HS-5 (cell line): Measurements from ENCODE around the gene ZNRF2.
"Not testable (repeated sequence)": the region's sequence is repeated elsewhere in the genome, so short reads cannot be mapped to it uniquely, and the experiment has no call there.

ENCODE experiments used
- DNase-seq: peaks from one replicate; pipeline ENCODE4 v3.0.0-alpha.2; 2012; ENCODE audit warnings: low read depth

The ZNRF2 gene

DNA sequence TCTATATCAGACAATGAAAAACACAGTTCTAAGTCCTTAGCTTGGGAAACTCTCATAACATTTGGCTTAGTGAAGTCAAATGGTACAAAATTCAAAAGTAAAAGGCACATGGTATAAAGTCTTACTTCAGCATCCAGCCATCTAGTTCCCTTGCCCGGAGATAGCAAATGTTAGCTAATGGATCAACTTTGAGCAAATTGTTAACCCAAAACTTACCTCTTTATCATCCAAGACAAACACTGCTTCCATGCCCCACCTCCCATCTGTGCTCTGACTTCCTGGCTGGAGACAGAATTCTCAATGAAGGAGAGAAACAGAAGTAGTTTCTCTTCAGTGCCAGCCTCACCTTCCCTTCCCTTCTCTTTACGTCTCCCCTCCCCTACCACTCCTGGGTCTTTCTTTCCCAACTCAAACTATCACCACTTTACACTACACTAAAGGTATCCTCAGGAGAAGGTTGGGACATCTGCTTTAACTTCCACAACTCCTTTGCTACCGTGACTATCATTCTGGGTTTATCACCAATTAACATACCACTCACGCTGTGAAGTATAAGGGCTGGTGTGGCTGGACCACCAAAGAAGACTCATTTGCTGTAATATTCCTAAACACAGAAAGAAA, 21.2 kb upstream of the ZNRF2 start:
- DNase-seq = no peak

DNA sequence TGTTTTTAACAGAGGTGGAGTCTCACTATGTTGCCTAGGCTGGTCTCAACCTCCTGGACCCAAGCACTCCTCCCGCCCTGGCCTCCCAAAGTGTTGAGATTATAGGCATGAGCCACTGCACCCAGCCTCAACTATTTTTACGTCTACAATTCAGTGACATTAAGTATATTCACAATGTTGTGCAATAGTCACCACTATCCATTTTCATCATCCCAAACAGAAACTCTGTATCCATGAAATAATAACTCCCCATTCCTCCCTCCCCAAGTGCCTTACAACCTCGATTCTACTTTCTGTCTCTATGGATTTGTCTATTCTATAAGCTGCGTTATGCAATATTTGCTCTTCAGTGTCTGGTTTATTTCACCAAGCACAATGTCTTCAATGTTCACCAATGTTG, 20.3 kb upstream of the ZNRF2 start:
- DNase-seq = no peak

DNA sequence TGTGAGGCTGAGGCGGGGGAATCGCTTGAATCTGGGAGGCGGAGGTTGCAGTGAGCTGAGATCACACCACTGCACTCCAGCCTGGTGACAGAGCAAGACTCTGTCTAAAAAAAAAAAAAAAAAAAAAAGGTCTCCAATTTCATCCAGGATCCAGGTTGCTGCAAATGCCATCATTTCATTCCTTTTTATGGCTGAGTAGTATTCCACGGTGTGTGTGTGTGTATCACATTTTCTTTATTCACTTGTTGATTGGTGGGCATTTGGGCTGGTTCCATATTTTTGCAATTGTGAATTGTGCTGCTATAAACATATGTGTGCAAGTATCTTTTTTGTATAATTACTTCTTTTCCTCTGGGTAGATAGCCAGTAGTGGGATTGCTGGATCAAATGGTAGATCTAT, 19.2 kb upstream of the ZNRF2 start:
- not testable (repeated sequence) for DNase-seq

- no peak for DNase-seq
These were observed 17.7 kb upstream of the ZNRF2 start for GRCh38 chr7:30266686-30267085.

- no peak for DNase-seq
These were observed 15.8 kb upstream of the ZNRF2 start for GRCh38 chr7:30268586-30268985.

DNA sequence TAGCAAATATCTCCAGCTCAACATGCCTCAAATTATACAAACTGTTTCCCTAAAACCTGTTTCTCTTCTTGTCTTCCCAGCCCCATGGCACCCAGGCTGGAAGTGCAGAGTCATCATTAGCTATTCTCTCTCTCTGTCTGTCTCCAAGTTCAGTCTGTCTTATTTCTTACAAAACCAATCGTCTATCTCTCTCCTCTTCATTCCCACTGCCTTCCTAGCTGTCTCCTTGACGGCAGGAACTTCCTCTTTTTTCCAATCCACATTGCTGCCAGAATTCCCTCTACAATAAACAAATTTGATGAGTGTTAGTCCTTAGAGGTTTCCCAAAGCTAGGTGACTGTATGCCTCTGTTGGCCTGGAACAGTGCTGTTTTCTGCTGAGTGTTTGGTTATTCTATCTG, 14.9 kb upstream of the ZNRF2 start:
- DNase-seq = no peak

- no peak for DNase-seq
These were observed 13.5 kb upstream of the ZNRF2 start for GRCh38 chr7:30270921-30271320.

DNA sequence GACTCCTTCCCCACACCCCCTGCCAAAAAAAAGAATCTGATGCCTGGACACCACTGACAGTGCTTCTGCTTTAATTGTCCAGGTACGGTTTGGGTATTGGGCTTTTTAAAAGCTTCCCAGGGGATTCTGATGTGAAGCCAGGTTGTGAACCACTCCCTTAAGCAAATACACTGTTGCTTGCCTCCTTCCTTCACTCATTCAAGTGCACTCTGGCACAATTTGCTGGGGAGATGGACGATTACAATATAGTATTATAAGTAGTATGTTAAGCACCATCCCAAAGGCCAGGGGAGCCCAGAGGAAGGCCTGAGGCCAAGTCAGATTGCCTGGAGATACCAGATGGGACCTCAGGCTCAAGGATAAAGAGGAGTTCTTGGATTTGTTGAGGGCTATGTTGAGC, 12.3 kb upstream of the ZNRF2 start:
- DNase-seq = no peak

DNA sequence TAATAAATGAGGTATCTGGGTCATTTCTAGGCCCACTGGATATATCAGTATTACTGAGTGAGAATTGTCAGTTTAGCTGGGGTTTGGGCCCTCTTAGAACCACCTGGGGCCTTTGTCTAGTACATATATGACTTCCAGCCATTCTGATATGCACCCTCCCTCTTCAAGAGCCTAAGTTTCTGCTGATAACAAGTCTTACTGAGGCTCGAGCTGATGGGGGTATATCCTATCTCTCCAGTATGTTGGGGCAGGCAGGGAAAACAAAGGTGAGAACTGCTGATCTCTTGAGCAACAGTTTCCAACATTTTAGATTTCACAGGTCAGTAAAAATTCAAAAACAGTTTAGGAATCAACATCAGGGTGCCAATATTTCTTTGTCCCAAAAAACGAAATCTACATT, 10.8 kb upstream of the ZNRF2 start:
- no peak for DNase-seq

DNA sequence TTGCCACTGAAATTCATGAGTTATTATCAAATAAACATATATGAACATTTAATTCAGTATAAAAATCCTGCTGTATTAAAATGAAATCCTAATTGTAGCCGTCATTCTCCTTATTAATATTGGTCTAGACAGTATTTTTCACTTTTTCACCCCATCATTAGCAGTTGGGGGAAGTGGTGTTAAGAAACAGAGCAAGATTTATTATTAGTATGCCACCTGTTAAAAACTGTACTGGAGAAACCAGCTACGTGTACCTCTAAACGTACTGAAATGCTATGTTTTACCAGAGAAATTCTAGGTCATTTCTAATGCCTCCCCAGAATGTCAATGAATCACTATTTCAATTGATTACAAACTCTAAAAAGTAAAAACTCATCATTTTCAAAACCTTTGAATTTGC, 9.8 kb upstream of the ZNRF2 start:
- no peak for DNase-seq

- DNase-seq = no peak
These were observed 8.0 kb upstream of the ZNRF2 start for GRCh38 chr7:30276203-30276900.

GRCh38 chr7:30278376-30278775, 6.0 kb upstream of the ZNRF2 start:
- no peak for DNase-seq

DNA sequence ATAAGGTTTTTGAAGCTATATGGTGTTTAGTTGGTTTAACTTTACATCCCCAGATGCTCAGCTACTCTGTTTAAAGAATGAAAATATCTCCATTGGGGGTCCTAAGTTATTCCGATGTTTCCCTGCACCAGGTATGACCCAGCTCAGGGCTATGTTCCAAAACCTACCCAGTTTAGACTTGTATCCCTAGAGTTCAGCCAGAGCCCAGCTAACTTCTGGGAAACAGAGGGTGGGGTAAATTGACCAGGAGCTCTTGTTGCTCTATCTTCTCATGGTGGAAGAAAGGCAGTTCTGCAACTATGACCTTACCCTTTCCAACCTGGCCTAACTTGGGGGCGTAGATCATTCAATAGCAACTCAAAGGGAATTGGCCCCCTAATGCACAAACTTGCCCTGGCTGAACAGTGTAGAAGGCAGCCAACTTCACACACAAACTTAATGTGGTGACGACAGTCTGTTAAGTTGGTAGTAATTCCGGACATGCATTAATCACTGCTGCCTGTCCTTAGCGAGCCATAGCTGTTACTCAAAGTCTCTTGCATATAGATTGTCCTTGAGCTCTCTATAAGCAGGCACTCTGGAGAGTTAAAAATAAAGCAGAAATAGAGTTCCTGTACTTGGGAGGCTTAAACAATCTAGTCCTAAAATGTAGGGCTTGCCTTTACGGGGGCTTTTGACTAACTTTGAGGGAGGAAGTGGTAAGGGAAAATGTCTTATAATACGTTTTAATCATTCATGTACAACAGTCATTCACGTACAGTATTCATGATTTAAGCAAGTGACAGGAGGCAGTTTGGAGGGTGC, 5.3 kb upstream of the ZNRF2 start:
- no peak for DNase-seq

DNA sequence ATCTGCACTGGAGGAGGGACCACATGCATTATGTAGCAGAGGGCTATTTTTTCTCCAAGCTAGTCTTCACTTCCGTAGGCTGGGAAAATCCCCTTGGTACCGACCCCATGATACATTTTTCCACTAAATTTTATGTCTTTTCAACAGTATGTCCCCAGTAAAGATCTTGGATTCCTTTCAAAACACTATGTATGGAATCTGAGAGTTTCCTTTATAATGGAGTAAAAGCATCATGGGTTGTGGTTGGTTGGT, 4.8 kb upstream of the ZNRF2 start:
- DNase-seq = no peak

DNA sequence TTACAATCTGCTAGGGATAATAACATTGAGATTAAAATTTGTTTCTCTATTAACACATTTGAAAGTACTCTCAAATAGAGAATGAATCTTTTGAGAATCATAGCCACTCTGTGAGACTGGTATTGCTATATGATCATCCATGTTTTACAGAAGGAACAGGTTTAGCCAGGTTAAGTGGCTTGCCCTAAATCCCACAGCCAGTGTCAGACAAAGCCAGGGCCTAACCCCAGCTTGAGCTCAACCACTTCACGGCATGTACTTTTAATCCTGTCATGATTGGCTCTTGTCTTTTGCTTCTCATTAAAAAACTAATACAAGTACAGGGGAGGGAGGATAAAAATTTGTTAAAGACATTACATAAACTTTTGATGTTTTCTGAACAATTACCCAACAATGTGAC, 3.8 kb upstream of the ZNRF2 start:
- DNase-seq = no peak

- no peak for DNase-seq
These were observed 3.1 kb upstream of the ZNRF2 start for GRCh38 chr7:30281263-30281662.

- DNase-seq = no peak
These were observed 2.6 kb upstream of the ZNRF2 start for GRCh38 chr7:30281791-30282190.

GRCh38 chr7:30282735-30283134, 1.7 kb upstream of the ZNRF2 start:
- DNase-seq = no peak

- no peak for DNase-seq
These were observed 704 bp downstream of the ZNRF2 start for GRCh38 chr7:30285067-30285535.

DNA sequence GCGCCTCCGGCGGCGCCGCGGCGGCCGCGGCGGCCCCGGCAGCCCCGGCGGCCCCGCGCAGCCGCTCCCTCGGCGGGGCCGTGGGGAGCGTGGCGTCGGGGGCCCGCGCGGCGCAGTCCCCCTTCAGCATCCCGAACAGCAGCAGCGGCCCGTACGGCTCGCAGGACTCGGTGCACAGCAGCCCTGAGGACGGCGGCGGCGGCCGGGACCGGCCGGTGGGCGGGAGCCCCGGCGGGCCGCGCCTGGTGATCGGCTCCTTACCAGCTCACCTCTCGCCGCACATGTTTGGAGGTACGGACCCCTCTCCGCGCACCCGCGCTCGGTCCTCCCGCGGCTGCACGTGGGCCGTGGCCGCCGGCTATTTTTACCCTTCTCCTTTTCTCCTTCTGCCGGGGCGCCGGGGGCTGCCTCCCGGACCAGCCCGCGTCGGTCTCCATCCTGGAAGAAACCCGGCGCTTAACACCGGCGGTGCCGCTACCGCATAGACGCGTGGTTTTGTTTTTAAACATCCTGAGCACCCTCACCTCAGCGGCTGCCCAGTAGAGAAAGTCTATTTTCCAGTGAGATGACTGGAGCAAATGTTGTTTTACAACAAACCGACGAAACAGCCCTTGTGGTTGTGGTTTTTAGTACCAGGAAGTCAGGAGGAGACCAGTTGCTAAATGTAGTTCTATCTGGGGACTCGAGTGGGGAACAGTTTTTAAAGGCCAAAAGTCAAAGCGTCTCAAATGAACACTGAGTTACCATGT, 1.3 kb downstream of the ZNRF2 start:
- DNase-seq = no peak

DNA sequence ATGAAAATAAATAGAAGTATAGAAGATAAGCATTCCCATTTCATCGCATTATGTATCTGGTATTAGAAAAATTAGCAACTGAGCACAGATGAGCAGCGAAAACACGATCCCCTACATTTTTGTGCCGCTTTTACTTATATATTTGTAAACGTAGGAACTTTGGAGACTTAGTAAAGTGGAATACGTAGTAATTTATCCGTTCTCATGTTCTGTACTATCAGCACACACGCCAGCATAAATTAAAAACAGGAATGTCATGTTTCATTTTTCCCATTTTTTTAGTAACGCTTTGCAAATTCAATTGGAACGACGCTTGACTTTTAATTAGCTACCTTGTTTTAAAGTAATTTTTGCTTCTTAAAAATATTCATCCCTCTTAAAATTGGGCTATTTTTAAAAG, 2.4 kb downstream of the ZNRF2 start:
- no peak for DNase-seq

GRCh38 chr7:30287625-30288024, 3.2 kb downstream of the ZNRF2 start:
- not testable (repeated sequence) for DNase-seq

DNA sequence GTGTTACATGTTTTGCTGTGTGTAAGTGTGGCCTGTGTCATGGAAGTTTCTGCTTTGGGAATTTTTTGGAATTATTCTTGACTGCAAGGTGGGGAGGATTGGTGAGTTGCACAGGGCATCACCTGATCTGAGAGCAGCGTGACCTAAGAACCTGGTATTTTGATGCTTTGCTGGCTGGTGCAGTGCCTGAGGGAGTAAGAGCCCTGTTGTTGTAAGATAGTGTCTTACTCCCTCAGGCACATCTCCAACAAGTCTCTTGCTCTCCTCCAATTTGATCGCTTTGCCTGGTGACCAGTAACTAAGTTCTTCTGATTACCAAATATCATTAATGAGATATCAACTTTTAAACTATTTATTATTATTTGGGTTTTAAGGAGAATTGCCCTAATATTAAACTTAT, 5.2 kb downstream of the ZNRF2 start:
- not testable (repeated sequence) for DNase-seq
